Activated naive CD8-positive, alpha-beta T cell treated with anti-CD3 and anti-CD28 coated beads for 36 hours (primary cell): ENCODE data around the gene WDR93. TPM values are rescaled to one million over a fixed set of nuclear protein-coding genes. Genes with fewer than 3 reads are reported as not detected.

Source experiments
- DNase-seq: peaks from one replicate; pipeline ENCODE4 v3.0.0; 2021
- H3K27ac Mint-ChIP-seq: one replicate; pipeline ENCODE4 v1.8.0; 2022; ENCODE audit warnings: mild to moderate bottlenecking, moderate library complexity, mixed read lengths
- H3K27me3 Mint-ChIP-seq: one replicate; pipeline ENCODE4 v1.8.0; 2022; ENCODE audit warnings: mild to moderate bottlenecking, mixed read lengths
- H3K36me3 Mint-ChIP-seq: one replicate; pipeline ENCODE4 v1.8.0; 2021; ENCODE audit warnings: mild to moderate bottlenecking, mixed read lengths
- H3K4me1 Mint-ChIP-seq: one replicate; pipeline ENCODE4 v1.8.0; 2021; ENCODE audit warnings: mixed read lengths
- H3K4me3 Mint-ChIP-seq: one replicate; pipeline ENCODE4 v1.8.0; 2022; ENCODE audit warnings: mild to moderate bottlenecking, moderate library complexity, mixed read lengths
- H3K9me3 Mint-ChIP-seq: one replicate; pipeline ENCODE4 v1.8.0; 2022; ENCODE audit warnings: mixed read lengths
- total RNA-seq, 2 experiments: library from RNA; stranded (reverse); gene quantifications; one replicate each; pipeline ENCODE4 v1.2.3, GENCODE V29; 2021

The WDR93 gene
- total RNA-seq, 2 experiments from 2014 or later = not detected

- Mint-ChIP-seq H3K9me3 (no peaks in the 10 kb centered on the region), H3K27ac (no peak overlapping the region), H3K4me3 (no peak overlapping the region), H3K4me1 (peaks cover 8% of the 10 kb centered on the region), H3K27me3 (no peaks in the 10 kb centered on the region), H3K36me3 (no peaks in the 10 kb centered on the region)
- no peak for DNase-seq
Observed at GRCh38 chr15:89693091-89693490, 2.5 kb downstream of the WDR93 start.

- Mint-ChIP-seq H3K27ac (no peak overlapping the region), H3K4me1 (peaks cover 8% of the 10 kb centered on the region), H3K27me3 (no peaks in the 10 kb centered on the region), H3K36me3 (no peaks in the 10 kb centered on the region), H3K9me3 (no peaks in the 10 kb centered on the region), H3K4me3 (no peak overlapping the region)
- no peak for DNase-seq
Observed at GRCh38 chr15:89693696-89694095, 3.1 kb downstream of the WDR93 start.

- no peak for DNase-seq
- Mint-ChIP-seq H3K9me3 (no peaks in the 10 kb centered on the region), H3K36me3 (no peaks in the 10 kb centered on the region), H3K4me3 (no peak overlapping the region), H3K4me1 (peaks cover 3% of the 10 kb centered on the region), H3K27me3 (no peaks in the 10 kb centered on the region), H3K27ac (no peak overlapping the region)
Observed at GRCh38 chr15:89695198-89695597, 4.6 kb downstream of the WDR93 start.

- no peaks in the 10 kb centered on the region for H3K4me1 Mint-ChIP-seq
- DNase-seq = no peak
- no peak overlapping the region for H3K27ac Mint-ChIP-seq
- no peak overlapping the region for H3K4me3 Mint-ChIP-seq
- no peaks in the 10 kb centered on the region for H3K36me3 Mint-ChIP-seq
- H3K27me3 Mint-ChIP-seq = peaks cover 28% of the 10 kb centered on the region
- no peaks in the 10 kb centered on the region for H3K9me3 Mint-ChIP-seq
Observed at GRCh38 chr15:89704411-89704810, 13.8 kb downstream of the WDR93 start.

- H3K36me3 Mint-ChIP-seq = no peaks in the 10 kb centered on the region
- H3K4me1 Mint-ChIP-seq = no peaks in the 10 kb centered on the region
- no peak for DNase-seq
- H3K27me3 Mint-ChIP-seq = peaks cover 19% of the 10 kb centered on the region
- H3K4me3 Mint-ChIP-seq = no peak overlapping the region
- no peak overlapping the region for H3K27ac Mint-ChIP-seq
- H3K9me3 Mint-ChIP-seq = no peaks in the 10 kb centered on the region
Observed at GRCh38 chr15:89707577-89707976, 17.0 kb downstream of the WDR93 start.

GRCh38 chr15:89714775-89715174 lies 24.2 kb downstream of the WDR93 start:
- no peak for DNase-seq
- Mint-ChIP-seq H3K9me3 (no peaks in the 10 kb centered on the region), H3K36me3 (no peaks in the 10 kb centered on the region), H3K27ac (no peak overlapping the region), H3K4me1 (no peaks in the 10 kb centered on the region), H3K27me3 (no peaks in the 10 kb centered on the region), H3K4me3 (no peak overlapping the region)

- Mint-ChIP-seq H3K36me3 (no peaks in the 10 kb centered on the region), H3K27me3 (peaks cover 13% of the 10 kb centered on the region), H3K4me1 (no peaks in the 10 kb centered on the region), H3K9me3 (no peaks in the 10 kb centered on the region), H3K4me3 (no peak overlapping the region), H3K27ac (no peak overlapping the region)
- DNase-seq = no peak
Observed at GRCh38 chr15:89723031-89723430, 32.4 kb downstream of the WDR93 start.

GRCh38 chr15:89724621-89725020 lies 34.0 kb downstream of the WDR93 start:
- H3K27ac Mint-ChIP-seq = no peak overlapping the region
- no peak for DNase-seq
- H3K27me3 Mint-ChIP-seq = peaks cover 13% of the 10 kb centered on the region
- H3K4me3 Mint-ChIP-seq = no peak overlapping the region
- no peaks in the 10 kb centered on the region for H3K9me3 Mint-ChIP-seq
- no peaks in the 10 kb centered on the region for H3K36me3 Mint-ChIP-seq
- H3K4me1 Mint-ChIP-seq = no peaks in the 10 kb centered on the region

GRCh38 chr15:89725064-89725463 lies 34.5 kb downstream of the WDR93 start:
- Mint-ChIP-seq H3K9me3 (no peaks in the 10 kb centered on the region), H3K4me1 (no peaks in the 10 kb centered on the region), H3K27ac (no peak overlapping the region), H3K27me3 (peaks cover 12% of the 10 kb centered on the region), H3K36me3 (no peaks in the 10 kb centered on the region), H3K4me3 (no peak overlapping the region)
- no peak for DNase-seq

GRCh38 chr15:89728254-89728653 lies 37.6 kb downstream of the WDR93 start:
- DNase-seq = no peak
- Mint-ChIP-seq H3K27me3 (peaks cover 3% of the 10 kb centered on the region), H3K4me3 (no peak overlapping the region), H3K4me1 (no peaks in the 10 kb centered on the region), H3K9me3 (no peaks in the 10 kb centered on the region), H3K36me3 (no peaks in the 10 kb centered on the region), H3K27ac (no peak overlapping the region)

- Mint-ChIP-seq H3K27ac (no peak overlapping the region), H3K27me3 (no peaks in the 10 kb centered on the region), H3K36me3 (no peaks in the 10 kb centered on the region), H3K4me1 (no peaks in the 10 kb centered on the region), H3K4me3 (no peak overlapping the region), H3K9me3 (no peaks in the 10 kb centered on the region)
- no peak for DNase-seq
Observed at GRCh38 chr15:89731275-89731674, 40.7 kb downstream of the WDR93 start.

GRCh38 chr15:89732451-89733172 lies 42.0 kb downstream of the WDR93 start:
- Mint-ChIP-seq H3K27me3 (no peaks in the 10 kb centered on the region), H3K4me1 (no peaks in the 10 kb centered on the region), H3K36me3 (no peaks in the 10 kb centered on the region), H3K4me3 (no peak overlapping the region), H3K9me3 (no peaks in the 10 kb centered on the region), H3K27ac (no peak overlapping the region)
- DNase-seq = no peak

- Mint-ChIP-seq H3K4me1 (peaks cover 1% of the 10 kb centered on the region), H3K9me3 (no peaks in the 10 kb centered on the region), H3K27ac (no peak overlapping the region), H3K4me3 (no peak overlapping the region), H3K36me3 (no peaks in the 10 kb centered on the region), H3K27me3 (no peaks in the 10 kb centered on the region)
- no peak for DNase-seq
Observed at GRCh38 chr15:89735773-89736172, 45.2 kb downstream of the WDR93 start.

- Mint-ChIP-seq H3K9me3 (no peaks in the 10 kb centered on the region), H3K27me3 (no peaks in the 10 kb centered on the region), H3K4me1 (peaks cover 1% of the 10 kb centered on the region), H3K36me3 (no peaks in the 10 kb centered on the region), H3K4me3 (no peak overlapping the region), H3K27ac (no peak overlapping the region)
- peak; percentile 45 for DNase-seq
Observed at GRCh38 chr15:89740137-89740536, 49.5 kb downstream of the WDR93 start.

GRCh38 chr15:89743011-89743410 lies 52.4 kb downstream of the WDR93 start:
- Mint-ChIP-seq H3K9me3 (no peaks in the 10 kb centered on the region), H3K4me1 (peaks cover 1% of the 10 kb centered on the region), H3K27ac (no peak overlapping the region), H3K36me3 (no peaks in the 10 kb centered on the region), H3K4me3 (no peak overlapping the region), H3K27me3 (no peaks in the 10 kb centered on the region)
- DNase-seq = no peak

GRCh38 chr15:89743594-89743993 lies 53.0 kb downstream of the WDR93 start:
- H3K27me3 Mint-ChIP-seq = no peaks in the 10 kb centered on the region

More at GRCh38 chr15:89743594-89743993, 53.0 kb downstream of the WDR93 start:
- DNase-seq = no peak
- Mint-ChIP-seq H3K4me3 (no peak overlapping the region), H3K36me3 (no peaks in the 10 kb centered on the region), H3K4me1 (peaks cover 1% of the 10 kb centered on the region), H3K9me3 (no peaks in the 10 kb centered on the region), H3K27ac (no peak overlapping the region)
